Gastrocnemius medialis (tissue), 4 donors: ENCODE results near the gene VPS35L. TPM values are rescaled to one million over a fixed set of nuclear protein-coding genes. Genes with fewer than 3 reads are reported as not detected.

Experiments used
- ATAC-seq, 2 donors: fragments of 150-250 bp; one replicate each; pipeline ENCODE4 v1.9.1; 2016
- DNase-seq, 2 donors: peaks; one replicate each; pipeline ENCODE4 v3.0.0-alpha.2; 2019
- H3K27ac ChIP-seq, 4 donors: fragments of 200-600 bp; sonication (generic); 1 replicate in 1 of 4; 2 replicates in 3 of 4; pipeline ENCODE4 v1.5.1; 2016 to 2018; ENCODE audit warnings: mild to moderate bottlenecking in 2 of 4, moderate library complexity in 1 of 4
- H3K27me3 ChIP-seq, 3 donors: fragments of 200-600 bp; sonication (generic) in 2 of 3; 1 replicate in 1 of 3; 2 replicates in 2 of 3; pipeline versions ENCODE4 v1.5.1 to v1.6.0; 2016 to 2019; ENCODE audit warnings: mild to moderate bottlenecking in 1 of 3, moderate library complexity in 1 of 3
- H3K36me3 ChIP-seq, 2 donors: fragments of 200-600 bp; sonication (generic) in 1 of 2; one replicate each; pipeline ENCODE4 v1.5.1; 2017 to 2018
- H3K4me1 ChIP-seq, 2 donors: fragments of 200-600 bp; sonication (generic) in 1 of 2; one replicate each; pipeline ENCODE4 v1.5.1; 2016 to 2017; ENCODE audit warnings: mild to moderate bottlenecking in 2 of 2
- H3K4me3 ChIP-seq, 4 donors: fragments of 200-600 bp; sonication (generic) in 3 of 4; 1 replicate in 1 of 4; 2 replicates in 3 of 4; pipeline ENCODE4 v1.5.1; 2016 to 2019; ENCODE audit warnings: mild to moderate bottlenecking in 2 of 4
- H3K9me3 ChIP-seq, 3 donors: fragments of 200-600 bp; sonication (generic) in 2 of 3; 1 replicate in 1 of 3; 2 replicates in 2 of 3; pipeline ENCODE4 v1.5.1; 2016 to 2019
- POLR2A ChIP-seq, 2 donors: fragments of 450-650 bp; IDR thresholded peaks; one replicate each; pipeline ENCODE4 v1.6.1; 2017; ENCODE audit warnings: antibody characterized with exemption in 2 of 2, mild to moderate bottlenecking in 2 of 2, moderate library complexity in 2 of 2
- in situ Hi-C, 4 donors: fragments of 200-750 bp; cut with MboI; loops; one replicate each; pipeline versions ENCODE4 v1.15.0 to v1.8.0; 2017; ENCODE audit warnings: low sequenced_read_pairs in 4 of 4
- intact Hi-C: fragments of 100-400 bp; cut with DNase I; formaldehyde crosslinking; loops from one replicate; pipeline ENCODE4 v1.15.1; 2023; ENCODE audit warnings: low total_unique reads
- total RNA-seq, 4 donors: library from RNA; depleted of rRNA; stranded (reverse); fragments of >200 nt; gene quantifications; one replicate each; pipeline versions ENCODE4 v1.1.0 to v1.2.3, GENCODE V29; 2016
- TF ChIP-seq, protein P1 (sequence below), 5 experiments: fragments of 450-650 bp in 3 of 5; fragments of 200-600 bp in 2 of 5; sonication (generic) in 2 of 5; IDR thresholded peaks in 4 of 5; conservative IDR thresholded peaks in 1 of 5; 1 replicate in 4 of 5; 2 replicates in 1 of 5; pipeline ENCODE4 v1.5.1; 2016 to 2019; ENCODE audit warnings: antibody characterized with exemption in 5 of 5, mild to moderate bottlenecking in 3 of 5, moderate library complexity in 3 of 5

Gene VPS35L
- total RNA-seq, 4 donors from 2014 or later, result 16.9 to 29.1 (median 24.8) TPM

DNA sequence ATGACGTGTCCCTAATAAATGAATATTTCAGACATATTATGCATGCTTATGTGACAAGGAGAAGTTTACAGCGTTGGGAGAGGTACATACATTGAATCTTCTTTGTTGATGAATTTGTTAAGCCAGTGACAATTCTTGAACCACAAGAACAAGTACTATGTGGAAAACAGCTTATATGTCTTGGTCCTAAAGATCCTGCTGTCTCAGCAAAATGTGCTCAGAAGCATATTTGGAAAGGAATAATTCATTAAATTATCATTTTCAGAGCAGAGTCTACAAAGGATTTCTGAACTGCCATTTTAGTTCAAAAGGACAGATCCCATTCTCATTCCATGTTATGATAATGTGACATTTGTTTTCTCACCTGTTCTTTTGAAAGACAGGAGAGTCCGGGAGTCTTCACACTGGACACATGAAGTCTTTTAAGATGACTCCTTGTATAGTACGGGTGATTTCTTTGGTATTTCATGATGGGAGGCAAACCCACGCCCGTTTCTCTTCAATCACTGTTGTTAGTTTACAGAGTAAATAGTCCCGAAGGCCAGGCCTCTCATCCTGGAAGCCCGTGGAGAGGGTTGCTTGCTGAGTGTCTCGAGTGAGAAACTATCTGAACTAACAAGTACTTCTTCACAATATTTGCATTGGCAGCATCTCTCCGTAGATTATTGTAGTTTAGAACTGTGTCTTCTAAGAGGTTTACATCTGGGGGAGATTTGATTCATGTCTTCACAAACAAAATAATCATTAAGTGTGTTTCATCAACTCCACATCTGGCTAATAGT is 26.7 kb downstream of the VPS35L start:
- H3K27ac ChIP-seq, result no peak overlapping the region
- H3K4me3 ChIP-seq, result no peak overlapping the region
- no peaks in the 10 kb centered on the region for H3K9me3 ChIP-seq
- H3K36me3 ChIP-seq, result peaks cover 2 to 84% of the 10 kb centered on the region in 2 donors
- TF ChIP-seq POLR2A (IDR thresholded peaks at IDR 0.05), result no peak
- TF ChIP-seq, protein P1, sequence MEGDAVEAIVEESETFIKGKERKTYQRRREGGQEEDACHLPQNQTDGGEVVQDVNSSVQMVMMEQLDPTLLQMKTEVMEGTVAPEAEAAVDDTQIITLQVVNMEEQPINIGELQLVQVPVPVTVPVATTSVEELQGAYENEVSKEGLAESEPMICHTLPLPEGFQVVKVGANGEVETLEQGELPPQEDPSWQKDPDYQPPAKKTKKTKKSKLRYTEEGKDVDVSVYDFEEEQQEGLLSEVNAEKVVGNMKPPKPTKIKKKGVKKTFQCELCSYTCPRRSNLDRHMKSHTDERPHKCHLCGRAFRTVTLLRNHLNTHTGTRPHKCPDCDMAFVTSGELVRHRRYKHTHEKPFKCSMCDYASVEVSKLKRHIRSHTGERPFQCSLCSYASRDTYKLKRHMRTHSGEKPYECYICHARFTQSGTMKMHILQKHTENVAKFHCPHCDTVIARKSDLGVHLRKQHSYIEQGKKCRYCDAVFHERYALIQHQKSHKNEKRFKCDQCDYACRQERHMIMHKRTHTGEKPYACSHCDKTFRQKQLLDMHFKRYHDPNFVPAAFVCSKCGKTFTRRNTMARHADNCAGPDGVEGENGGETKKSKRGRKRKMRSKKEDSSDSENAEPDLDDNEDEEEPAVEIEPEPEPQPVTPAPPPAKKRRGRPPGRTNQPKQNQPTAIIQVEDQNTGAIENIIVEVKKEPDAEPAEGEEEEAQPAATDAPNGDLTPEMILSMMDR (IDR thresholded peaks at IDR 0.05 in 4 of 5, conservative IDR thresholded peaks at IDR 0.05 in 1 of 5), result no peak
- intact Hi-C loops (no loop called here), in situ Hi-C loops (no loop called here)
- H3K4me1 ChIP-seq, result no peaks in the 10 kb centered on the region
- DNase-seq (no peak), ATAC-seq (no peak)
- no peaks in the 10 kb centered on the region for H3K27me3 ChIP-seq

DNA sequence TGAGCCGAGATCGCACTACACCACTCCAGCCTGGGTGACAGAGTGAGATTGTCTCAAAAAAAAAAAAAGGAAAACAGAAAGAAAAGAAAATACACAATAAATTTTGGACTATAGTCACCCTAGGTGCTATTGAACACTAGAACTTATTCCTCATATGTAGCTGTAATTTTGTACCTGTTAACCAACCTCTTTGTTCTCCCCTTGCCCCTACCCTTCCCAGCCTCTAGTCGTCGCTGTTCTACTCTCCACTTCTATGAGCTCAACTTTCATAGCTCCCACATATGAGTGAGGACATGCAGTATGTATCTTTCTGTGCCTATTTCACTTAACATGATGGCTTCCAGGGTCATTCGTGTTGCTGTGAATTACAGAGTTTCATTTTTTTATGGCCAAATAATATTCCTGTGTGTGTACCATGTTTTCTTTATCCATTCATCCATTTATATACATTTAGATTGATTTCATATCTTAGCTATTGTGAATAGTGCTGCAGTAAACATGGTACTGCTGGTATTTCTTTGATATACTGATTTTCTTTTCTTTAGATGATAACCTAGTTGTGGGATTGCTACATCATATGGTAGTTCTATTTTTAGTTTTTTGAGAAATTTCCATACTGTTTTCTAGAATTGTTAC is 28.3 kb downstream of the VPS35L start:
- intact Hi-C loops, result loop anchor here (1.0 kb wide), 1 partner anchor 303 kb away; no protein-coding TSS in a partner anchor
- Histone ChIP-seq H3K36me3 (peaks cover 2 to 74% of the 10 kb centered on the region in 2 donors), H3K9me3 (no peaks in the 10 kb centered on the region), H3K4me1 (no peaks in the 10 kb centered on the region), H3K27me3 (no peaks in the 10 kb centered on the region), H3K27ac (no peak overlapping the region), H3K4me3 (no peak overlapping the region)
- in situ Hi-C loops, result no loop called here
- ATAC-seq (peak; percentile 50 to 58), DNase-seq (no peak)
- TF ChIP-seq, protein P1 (IDR thresholded peaks at IDR 0.05 in 4 of 5, conservative IDR thresholded peaks at IDR 0.05 in 1 of 5), result peak in 4 of 5 experiments; percentile 28 to 77 (median 51)
- no peak for TF ChIP-seq POLR2A (IDR thresholded peaks at IDR 0.05)

DNA sequence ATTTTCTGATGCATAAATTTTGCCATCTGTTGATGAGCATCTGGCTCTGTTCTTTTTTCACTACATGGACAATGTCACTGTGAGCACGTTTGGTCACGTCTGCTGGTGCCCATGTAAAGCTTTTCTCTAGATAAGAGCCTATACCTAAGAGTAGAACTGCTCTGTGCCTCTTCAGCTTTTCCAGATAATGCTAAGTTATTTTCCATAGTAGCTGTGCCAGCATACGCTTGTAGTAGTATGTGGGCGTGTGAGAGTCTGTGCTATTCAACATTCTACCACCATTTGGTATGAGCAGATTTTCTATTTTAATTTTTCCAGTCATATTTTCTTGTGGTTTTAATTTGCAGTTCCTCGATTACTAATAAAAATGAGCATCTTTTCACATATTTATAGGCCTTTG is 33.2 kb downstream of the VPS35L start:
- Histone ChIP-seq H3K4me1 (no peaks in the 10 kb centered on the region), H3K27me3 (no peaks in the 10 kb centered on the region), H3K27ac (no peak overlapping the region), H3K36me3 (peaks cover 0 to 51% of the 10 kb centered on the region in 2 donors), H3K4me3 (no peak overlapping the region), H3K9me3 (no peaks in the 10 kb centered on the region)
- no peak for ATAC-seq
- intact Hi-C loops (no loop called here), in situ Hi-C loops (no loop called here)
- TF ChIP-seq, protein P1 (IDR thresholded peaks at IDR 0.05 in 4 of 5, conservative IDR thresholded peaks at IDR 0.05 in 1 of 5), result no peak
- TF ChIP-seq POLR2A (IDR thresholded peaks at IDR 0.05), result no peak
- DNase-seq, result no peak

DNA sequence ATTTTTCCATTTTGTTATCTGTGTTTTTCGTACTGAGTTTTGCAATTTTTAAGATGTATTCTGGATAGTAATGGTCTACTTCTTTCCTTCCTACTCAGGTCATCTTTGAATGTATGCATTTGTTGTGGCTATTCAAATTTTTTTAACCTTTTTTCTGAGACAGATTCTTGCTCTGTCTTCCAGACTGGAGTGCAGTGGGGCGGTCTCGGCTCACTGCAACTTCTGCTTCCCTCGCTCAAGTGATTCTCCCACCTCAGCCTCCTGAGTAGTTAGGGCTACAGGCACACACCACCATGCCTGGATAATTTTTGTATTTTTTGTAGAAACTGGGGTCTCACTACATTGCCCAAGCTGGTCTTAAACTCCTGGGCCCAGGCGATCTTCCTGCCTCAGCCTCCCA is 33.6 kb downstream of the VPS35L start:
- TF ChIP-seq POLR2A (IDR thresholded peaks at IDR 0.05), result no peak
- TF ChIP-seq, protein P1 (IDR thresholded peaks at IDR 0.05 in 4 of 5, conservative IDR thresholded peaks at IDR 0.05 in 1 of 5), result no peak
- no peak overlapping the region for H3K4me3 ChIP-seq
- DNase-seq (no peak), ATAC-seq (no peak)
- H3K9me3 ChIP-seq, result no peaks in the 10 kb centered on the region
- no peak overlapping the region for H3K27ac ChIP-seq
- no peaks in the 10 kb centered on the region for H3K27me3 ChIP-seq
- intact Hi-C loops, result no loop called here
- in situ Hi-C loops, result no loop called here
- H3K36me3 ChIP-seq, result peaks cover 0 to 56% of the 10 kb centered on the region in 2 donors
- no peaks in the 10 kb centered on the region for H3K4me1 ChIP-seq
